GM21619 (cell line): Measurements from ENCODE around the gene RUFY3.
"Not testable (repeated sequence)": the region's sequence is repeated elsewhere in the genome, so short reads cannot be mapped to it uniquely, and the experiment has no call there.

Experiments used
- ATAC-seq: cut with Tn5 transposase; IDR thresholded peaks from one replicate; pipeline ENCODE4 v1.9.1; 2021; ENCODE audit not compliant: unreplicated experiment

Gene RUFY3

DNA sequence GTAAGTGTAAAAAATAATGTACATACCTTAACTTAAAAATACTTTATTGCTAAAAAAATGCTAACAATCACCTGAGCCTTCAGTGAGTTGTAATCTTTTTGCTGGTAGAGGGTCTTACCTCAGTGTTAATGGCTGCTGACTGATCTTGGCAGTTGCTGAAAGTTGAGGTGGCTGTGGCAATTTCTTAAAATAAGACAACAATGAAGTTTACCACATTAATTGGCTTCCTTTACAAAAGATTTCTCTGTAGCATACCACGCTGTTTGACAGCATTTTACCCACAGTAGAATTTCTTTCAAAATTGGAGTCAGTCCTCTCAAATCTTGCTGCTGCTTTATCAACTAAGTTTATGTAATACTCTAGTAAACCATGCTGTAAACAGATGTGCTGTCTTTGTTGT lies 47.6 kb downstream of the RUFY3 start:
- ATAC-seq, result not testable (repeated sequence)

DNA sequence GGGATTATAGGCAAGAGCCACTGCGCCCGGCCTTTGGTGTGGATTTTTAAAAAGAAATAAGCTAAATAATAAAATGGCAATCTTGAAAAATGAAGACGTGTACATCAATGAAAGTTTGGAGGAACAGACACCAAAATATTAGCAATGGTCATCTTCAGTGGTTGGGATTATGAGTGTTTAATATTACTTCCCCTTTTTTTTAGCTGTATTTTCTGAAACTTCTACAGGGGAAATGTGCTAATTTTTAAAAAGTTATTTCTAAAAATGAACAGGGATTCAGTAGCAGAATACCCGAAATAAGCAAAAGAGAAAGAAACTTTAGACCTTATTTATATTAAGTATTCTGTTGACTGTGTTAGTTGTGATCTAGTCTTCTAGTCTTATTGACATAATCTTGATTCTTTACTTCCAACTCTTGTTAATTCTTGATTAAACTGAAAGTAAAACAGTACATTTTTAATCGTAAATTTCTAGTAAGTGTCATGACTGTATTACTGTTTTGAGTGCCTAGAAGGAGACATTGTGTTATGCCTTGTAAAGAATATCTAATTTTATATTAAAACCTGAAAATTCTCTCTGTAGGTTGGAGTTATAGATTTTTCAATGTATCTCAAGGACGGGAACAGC lies 51.3 kb downstream of the RUFY3 start:
- ATAC-seq, result peak; percentile 50

DNA sequence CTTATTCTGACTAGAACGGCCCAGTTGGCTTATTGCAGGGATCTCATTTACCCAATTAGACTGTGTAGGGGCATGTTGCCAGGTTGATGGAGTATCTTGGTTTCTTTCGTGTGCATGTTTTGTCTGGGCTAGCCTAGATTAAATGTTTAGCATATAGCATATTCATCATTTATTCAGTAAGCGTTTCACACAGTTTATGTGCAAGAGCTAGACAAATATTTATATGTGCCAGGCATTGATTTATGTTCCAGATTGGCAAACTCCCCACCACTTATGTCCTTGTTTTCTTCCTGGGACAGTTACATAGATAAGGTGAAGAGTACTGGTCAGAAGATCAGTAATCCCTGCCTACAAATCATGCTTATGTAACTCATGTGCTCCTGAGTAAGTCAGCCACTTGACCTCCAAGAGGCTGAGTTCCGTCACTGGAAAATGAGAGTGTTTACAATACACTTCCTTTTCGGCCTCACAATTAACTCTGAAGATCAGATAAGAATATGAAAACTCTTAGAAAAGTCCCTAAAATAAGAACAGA lies 57.2 kb downstream of the RUFY3 start:
- ATAC-seq, result no peak

DNA sequence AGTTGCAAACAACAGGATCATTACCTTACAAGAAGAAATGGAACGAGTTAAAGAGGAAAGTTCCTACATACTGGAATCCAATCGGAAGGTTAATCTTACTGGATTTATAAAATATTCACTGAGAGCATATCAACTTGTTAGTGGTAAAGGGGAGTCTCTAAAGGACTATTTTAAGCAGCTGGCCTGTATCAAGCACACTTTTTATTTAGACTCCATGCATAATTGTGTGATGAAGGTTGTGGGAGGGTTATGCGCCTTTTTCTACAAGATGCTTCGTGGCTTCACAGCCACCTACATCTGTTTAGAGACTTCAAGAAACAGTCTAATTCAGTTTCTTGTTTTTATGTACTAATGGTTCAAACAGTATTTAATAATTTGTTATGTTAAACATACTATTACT lies 61.3 kb downstream of the RUFY3 start:
- no peak for ATAC-seq

DNA sequence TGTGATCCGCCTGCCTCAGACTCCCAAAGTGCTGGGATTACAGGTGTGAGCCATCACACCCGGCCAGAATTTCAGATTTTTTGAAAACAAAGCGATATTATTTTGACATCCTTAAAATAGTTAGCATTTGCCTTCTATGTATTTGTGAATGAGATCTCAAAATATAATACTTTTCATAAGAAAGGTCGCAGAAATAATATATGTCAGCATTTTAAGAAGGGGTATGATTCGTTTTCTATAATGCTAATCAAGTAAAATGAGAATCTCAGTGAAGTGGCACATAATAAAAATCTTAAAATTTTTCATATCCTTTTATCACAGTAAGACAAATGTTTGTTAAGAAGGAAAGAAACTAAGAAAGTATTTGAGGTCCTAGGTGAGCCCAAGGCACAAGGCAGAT lies 65.7 kb downstream of the RUFY3 start:
- no peak for ATAC-seq

DNA sequence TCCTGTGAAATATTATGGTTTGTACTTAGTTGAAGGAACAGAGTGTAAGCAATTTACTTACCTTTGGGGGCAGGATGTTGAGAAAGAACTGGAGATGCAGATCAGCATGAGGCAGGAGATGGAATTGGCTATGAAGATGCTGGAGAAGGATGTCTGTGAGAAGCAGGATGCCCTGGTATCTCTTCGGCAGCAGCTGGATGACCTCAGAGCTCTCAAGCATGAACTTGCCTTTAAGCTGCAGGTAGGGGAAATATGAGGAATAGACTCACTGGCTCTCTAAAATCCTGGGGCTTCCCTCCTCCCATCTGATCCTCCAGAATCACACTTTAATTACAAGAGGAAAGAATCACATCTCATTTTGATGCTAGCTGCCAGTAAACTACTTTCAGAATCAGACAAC lies 67.0 kb downstream of the RUFY3 start:
- no peak for ATAC-seq

DNA sequence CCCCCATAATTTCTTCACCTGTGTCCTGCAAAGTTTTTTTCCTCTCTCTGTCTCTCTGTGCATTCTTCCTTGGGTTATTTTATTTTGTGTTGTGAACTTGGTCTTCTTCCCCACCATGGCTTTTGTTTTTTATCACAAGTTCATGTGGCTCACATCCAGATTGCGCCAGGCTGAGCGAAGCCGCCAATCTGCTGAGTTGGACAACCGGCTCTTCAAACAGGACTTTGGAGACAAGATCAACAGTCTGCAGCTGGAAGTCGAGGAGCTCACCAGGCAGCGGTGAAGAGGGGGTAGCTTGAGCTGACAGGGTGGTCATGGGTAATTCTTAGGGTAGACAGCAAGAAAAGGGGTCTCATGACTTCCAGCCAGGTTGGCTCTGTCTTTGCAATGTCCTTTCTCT lies 71.9 kb downstream of the RUFY3 start:
- no peak for ATAC-seq

DNA sequence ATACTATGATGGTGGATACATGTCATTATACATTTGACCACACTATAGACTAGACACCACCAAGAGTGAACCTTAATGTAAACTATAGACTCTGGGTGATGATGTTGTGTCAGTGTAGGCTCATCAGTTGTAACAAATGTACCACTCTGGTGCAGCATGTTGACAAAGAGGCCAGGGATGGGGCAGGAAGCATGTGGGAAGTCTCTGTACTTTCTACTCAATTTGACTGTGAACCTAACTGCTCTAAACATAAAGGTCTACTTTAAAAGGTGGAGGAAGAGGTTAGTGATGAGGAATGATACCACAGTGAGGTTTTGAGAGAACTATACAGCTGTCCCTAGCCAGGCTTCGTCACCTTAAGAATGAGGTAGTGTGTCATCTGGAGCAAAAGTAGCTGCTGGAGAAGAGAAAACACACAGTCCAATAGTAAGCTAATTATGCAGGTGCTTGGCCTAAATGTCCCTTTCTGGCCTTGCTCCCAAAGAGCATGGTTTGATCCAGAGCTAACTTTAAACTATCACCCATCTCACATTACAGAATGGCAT lies 79.6 kb downstream of the RUFY3 start:
- peak; percentile 72 for ATAC-seq

DNA sequence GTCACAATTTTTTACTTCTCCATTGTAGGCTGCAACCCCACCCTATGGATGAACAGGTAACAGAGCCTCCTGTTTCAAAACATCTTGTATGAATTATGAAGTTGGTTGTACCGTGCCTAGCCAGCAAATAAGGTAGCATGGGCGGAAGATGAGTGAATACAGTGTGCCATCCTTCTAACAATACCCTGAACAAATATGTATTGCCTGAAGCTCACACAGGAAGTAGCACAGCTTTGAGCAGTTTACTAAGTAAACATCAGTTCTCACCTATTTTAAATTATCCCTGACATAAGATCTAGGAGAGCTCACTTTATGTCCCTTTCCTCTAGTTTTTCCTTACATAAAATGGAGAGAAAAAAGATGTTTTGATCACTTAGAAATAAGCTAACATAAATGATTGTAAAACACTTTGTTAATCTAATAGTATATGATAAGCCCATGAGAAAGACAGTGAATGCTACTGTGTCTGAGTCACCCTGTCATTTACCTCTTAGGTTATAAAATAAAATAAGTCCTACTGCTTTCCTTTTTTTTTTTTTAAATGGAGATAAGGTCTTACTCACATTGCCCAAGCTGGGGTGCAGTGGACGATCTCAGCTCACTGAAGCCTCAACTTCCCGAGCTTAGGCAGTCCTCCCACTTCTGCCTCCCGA lies 81.3 kb downstream of the RUFY3 start:
- ATAC-seq, result no peak

DNA sequence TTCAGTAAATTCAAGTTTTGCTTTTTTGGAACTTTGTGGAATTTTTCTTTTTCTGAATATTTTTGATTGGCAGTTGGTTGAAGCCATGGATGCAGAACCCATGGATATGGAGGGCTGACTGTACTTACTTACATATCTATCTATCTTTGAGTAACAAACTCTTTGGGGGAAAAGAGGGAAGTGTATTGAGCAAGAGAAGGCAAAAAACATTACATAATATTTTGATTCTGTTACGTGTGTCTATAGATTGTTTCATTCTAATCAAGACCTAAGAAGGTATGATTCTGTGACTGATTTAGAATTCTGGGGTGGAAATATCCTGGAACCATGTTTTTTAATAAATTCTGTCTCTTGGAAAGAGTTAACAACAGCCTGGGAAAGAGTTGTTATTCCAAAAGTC lies 86.4 kb downstream of the RUFY3 start:
- no peak for ATAC-seq

DNA sequence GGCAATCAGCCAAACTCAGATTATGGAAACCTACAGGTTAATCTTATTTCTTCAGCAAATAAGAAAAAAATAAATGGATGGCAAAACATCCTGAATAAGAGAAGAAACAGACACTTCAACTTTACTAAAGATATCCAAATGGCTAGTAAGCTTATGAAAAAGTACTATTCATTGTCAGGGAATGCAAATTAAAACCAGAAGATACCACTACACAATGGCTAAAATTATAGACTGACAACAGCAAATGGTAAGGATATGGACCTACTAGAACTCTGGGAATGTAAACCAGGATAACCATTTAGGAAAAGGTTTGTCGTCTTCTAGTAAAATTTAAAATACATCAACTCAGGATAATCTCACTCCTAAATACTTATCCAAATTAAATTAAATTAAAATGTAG lies 93.6 kb downstream of the RUFY3 start:
- no peak for ATAC-seq

DNA sequence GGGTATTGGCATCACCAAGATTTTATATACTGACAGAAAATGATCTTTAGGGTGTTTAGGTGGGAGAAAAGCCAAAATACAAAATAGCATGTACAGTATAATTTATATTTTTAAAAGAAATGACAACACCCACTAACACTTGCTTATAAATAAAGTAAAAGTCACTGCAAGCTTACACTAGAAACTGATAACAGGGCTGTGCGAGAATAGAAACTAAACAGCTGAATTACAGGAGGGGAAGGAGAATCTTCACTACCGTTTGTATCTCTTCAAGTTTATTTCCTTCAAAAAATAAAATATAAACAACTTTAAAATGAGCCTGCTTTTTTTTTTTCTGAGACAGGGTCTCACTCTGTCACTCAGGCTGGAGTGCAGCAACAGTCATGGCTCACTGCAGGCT lies 95.1 kb downstream of the RUFY3 start:
- ATAC-seq, result no peak

DNA sequence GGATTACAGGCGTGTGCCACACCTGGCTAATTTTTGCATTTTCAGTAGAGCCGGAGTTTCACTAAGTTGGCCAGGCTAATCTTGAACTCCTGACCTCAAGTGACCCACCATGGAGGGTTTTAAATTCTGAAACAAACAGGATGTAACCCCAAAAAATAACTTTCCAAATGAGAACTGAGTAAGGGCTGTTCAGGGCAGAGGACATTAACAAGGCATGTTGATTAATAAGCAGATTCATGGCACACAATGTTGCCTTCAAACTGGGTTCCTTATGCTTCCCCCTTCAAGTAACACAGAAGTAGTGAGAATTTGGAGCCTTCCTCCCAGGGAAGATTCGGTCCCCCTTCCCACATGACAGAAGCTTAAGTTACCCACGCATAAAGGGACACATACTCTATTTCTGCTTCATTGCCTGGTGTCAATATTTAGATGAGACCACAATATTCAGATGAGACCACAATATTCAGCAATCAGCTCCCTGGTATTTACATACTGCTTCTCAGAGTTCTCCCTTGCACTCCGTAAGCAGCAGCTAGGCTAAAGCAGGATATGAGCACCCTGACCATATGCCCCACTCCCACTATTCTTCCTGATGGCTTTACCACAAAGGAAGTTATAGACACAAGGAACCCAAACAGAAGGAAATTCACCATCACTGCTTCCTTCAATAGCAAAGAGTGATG lies 96.5 kb downstream of the RUFY3 start:
- ATAC-seq, result peak; percentile 63

DNA sequence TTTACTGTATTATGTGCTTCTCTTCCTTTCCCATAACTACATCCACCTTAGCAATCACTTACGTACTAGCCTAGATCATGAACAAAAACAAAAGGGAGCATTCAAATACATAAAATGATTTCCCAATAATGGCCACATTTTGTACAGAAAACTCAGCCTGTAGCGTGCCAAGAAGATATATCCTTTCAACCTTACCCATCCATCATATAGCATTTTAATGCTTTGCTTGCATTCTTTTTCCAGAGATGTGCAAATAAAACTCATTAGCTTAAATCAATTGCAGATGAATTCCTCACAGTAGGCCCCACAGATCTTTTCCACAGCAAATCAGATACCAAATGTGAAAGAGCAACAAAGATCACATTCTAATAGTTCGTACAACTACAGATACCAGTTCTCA lies 97.2 kb downstream of the RUFY3 start:
- no peak for ATAC-seq

DNA sequence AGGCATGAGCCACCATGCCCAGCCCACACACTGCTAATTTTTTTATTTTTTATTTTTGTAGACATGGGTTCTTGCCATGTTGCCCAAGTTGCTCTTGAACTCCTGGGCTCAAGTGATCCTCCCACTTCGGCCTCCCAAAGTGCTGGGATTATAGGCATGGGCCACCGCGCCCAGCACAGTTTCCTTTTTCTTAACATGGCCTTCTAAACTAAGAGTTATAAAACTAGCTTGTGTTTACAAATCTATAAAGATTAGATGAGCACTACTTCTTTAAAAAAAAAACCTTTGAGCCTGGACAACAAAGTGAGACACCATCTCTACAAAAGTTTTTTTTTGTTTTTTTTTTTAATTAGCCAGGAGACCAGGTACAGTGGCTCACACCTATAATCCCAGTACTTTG lies 107.3 kb downstream of the RUFY3 start:
- ATAC-seq, result no peak

DNA sequence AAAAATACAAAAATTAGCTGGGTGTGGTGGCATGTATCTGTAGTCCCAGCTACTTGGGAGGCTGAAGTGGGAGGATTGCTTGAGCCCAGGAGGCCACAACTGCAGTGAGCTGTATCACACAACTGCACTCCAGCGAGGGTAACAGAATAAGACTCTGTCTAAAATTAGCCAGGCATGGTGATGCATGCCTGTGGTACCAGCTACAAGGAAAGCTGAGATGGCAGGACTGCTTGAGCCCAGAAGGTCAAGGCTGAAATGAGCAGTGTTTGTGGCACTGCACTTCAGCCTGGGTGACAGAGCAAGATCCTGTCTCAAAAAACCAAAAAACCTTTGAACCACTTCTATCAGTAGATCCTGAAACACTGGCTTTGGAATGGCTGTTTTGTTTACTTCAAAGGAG lies 107.7 kb downstream of the RUFY3 start:
- ATAC-seq, result no peak

DNA sequence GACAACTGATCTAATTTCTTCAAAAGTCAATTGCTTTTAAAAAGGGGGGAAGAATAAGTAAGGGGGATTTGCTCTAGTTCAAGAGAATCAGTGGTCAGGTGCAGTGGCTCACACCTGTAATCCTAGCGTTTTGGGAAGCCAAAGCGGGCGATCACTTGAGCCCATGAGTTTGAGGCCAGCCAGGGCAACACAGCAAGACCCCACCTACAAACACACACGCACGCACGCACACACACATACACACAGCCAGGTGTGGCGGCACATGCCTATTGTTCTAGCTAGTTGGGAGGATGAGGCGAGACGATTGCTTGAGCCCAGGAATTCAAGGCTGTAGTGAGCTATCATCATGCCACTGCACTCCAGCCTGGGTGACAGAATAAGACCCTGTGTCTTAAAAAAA lies 108.3 kb downstream of the RUFY3 start:
- no peak for ATAC-seq

DNA sequence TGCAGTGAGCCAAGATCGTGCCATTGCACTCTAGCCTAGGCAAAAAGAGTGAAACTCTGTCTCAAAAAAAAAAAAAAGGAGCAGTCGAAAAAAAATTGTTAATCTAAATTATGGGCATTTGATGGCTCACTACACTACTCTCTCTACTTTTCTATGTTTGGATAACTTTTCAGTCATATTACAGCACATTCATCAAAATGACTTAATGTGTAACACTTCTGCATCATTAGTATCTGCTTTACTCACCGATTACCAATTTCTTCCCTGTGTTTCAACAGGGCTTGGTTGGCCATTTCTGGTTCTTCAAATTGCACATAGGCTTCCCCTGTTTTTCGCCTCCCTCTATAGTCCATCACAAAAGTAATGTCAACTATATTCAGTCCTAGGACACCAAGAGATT lies 109.5 kb downstream of the RUFY3 start:
- no peak for ATAC-seq

DNA sequence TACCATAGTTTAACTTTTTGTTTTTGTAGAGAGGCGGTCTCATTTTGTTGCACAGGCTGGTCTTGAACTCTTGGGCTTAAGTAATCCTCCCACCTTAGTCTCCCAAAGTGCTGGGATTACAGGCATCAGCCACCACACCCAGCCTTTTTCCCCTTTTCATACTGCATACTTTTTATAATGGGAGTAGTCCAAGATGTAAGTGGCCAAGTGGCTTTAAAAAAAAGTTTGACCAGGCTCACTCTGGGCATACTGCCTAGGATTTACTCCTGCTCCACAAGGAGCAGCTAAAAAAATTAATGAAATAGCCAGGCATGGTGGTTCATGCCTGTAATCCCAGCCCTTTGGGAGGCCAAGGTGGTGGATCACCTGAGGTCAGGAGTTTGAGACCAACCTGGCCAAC lies 111.9 kb downstream of the RUFY3 start:
- no peak for ATAC-seq

DNA sequence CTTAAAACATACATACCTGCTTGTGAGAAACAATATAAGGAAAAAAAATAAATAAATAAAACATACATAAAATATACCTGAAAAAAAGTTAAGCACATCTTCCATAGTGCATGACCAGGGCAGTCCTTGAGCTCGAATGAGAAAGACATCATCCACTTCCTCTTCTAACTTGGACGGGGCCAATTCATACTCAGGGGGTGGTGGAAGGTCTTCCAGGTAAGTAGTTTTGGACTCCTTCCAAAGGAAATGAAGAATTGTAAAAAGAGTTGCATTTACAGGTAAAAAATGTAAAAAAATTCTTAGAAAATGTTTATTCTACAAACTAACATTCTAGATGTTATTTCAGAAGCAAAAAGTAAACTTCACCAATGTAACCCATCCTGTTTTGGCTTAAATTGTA lies 114.3 kb downstream of the RUFY3 start:
- ATAC-seq, result no peak

DNA sequence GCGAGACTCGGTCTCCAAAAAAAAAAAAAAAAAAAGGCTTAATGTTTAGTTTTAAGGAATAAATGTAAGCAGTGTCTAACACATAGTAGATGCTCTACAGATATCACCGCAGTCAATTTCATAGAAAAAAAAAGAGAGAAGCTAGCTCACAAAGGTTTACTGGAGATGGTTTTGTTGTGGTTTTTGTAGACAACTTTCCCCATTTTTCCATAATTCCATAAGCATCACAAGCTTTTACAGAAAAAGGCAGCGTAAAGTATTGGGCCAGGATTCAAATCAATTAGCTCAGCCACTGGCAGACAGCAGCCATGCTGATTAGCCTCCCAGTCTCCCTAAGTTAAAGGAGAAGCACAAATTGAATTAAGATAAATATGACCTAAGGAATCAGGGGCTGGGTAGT lies 116.4 kb downstream of the RUFY3 start:
- no peak for ATAC-seq
